ENCODE data around the gene YKT6. TPM values are rescaled to one million over a fixed set of nuclear protein-coding genes. Genes with fewer than 3 reads are reported as not detected.

Gene YKT6
- total RNA-seq, 1 experiment from 2014 or later: 107 TPM

- CTCF ChIA-PET: interaction anchor here (0.7 kb wide), 1 partner anchor 318 kb away, joined by 3 read pairs; no protein-coding TSS in a partner anchor
- H3K9me3 Mint-ChIP-seq (ENCODE audit: unreplicated experiment): no peaks in the 10 kb centered on the region
- intact Hi-C loops (cut with micrococcal nuclease): no loop called here
Observed at GRCh38 chr7:44246396-44247113, 45.8 kb downstream of the YKT6 start.

GRCh38 chr7:44247868-44248651 is 47.3 kb downstream of the YKT6 start:
- H3K9me3 Mint-ChIP-seq (ENCODE audit: unreplicated experiment): no peaks in the 10 kb centered on the region
- ChIA-PET CTCF (interaction anchor here (0.6 to 1.1 kb wide), 2 partner anchors 31 to 267 kb away, joined by 3 read pairs; no protein-coding TSS in a partner anchor), POLR2A (no interaction called here)
- H3K27me3 Mint-ChIP-seq (ENCODE audit: insufficient read depth, unreplicated experiment): no peaks in the 10 kb centered on the region
- no peak for TF ChIP-seq CTCF (IDR thresholded peaks at IDR 0.05; ENCODE audit: unreplicated experiment)
- no peaks in the 10 kb centered on the region for H3K36me3 Mint-ChIP-seq (ENCODE audit: insufficient read depth, unreplicated experiment)
- H3K27ac Mint-ChIP-seq (ENCODE audit: low read depth, unreplicated experiment): no peak overlapping the region
- DNase-seq (ENCODE audit: unreplicated experiment): no peak
- no peaks in the 10 kb centered on the region for H3K4me1 Mint-ChIP-seq (ENCODE audit: insufficient read depth, unreplicated experiment)
- no TSS peak for BruUV-seq (replicated peaks)
- intact Hi-C loops (cut with micrococcal nuclease): no loop called here
- no peak overlapping the region for H3K4me3 Mint-ChIP-seq (ENCODE audit: unreplicated experiment)

More at GRCh38 chr7:44246396-44247113, 45.8 kb downstream of the YKT6 start:
- TF ChIP-seq CTCF (IDR thresholded peaks at IDR 0.05; ENCODE audit: unreplicated experiment): no peak
- DNase-seq (ENCODE audit: unreplicated experiment): no peak
- BruUV-seq (replicated peaks): no TSS peak
- H3K4me1 Mint-ChIP-seq (ENCODE audit: insufficient read depth, unreplicated experiment): no peaks in the 10 kb centered on the region
- POLR2A ChIA-PET: no interaction called here
- H3K27ac Mint-ChIP-seq (ENCODE audit: low read depth, unreplicated experiment): no peak overlapping the region
- H3K4me3 Mint-ChIP-seq (ENCODE audit: unreplicated experiment): no peak overlapping the region
- H3K36me3 Mint-ChIP-seq (ENCODE audit: insufficient read depth, unreplicated experiment): no peaks in the 10 kb centered on the region
- no peaks in the 10 kb centered on the region for H3K27me3 Mint-ChIP-seq (ENCODE audit: insufficient read depth, unreplicated experiment)

GRCh38 chr7:44249639-44250234 is 49.0 kb downstream of the YKT6 start:
- Mint-ChIP-seq H3K4me1 (ENCODE audit: insufficient read depth, unreplicated experiment) (no peaks in the 10 kb centered on the region), H3K27ac (ENCODE audit: low read depth, unreplicated experiment) (no peak overlapping the region), H3K27me3 (ENCODE audit: insufficient read depth, unreplicated experiment) (no peaks in the 10 kb centered on the region), H3K36me3 (ENCODE audit: insufficient read depth, unreplicated experiment) (no peaks in the 10 kb centered on the region), H3K9me3 (ENCODE audit: unreplicated experiment) (no peaks in the 10 kb centered on the region), H3K4me3 (ENCODE audit: unreplicated experiment) (no peak overlapping the region)
- CTCF ChIA-PET: interaction anchor here (1.3 kb wide), 1 partner anchor 8 kb away, joined by 5 read pairs; no protein-coding TSS in a partner anchor
- no TSS peak for BruUV-seq (replicated peaks)
- intact Hi-C loops (cut with micrococcal nuclease): no loop called here
- no peak for TF ChIP-seq CTCF (IDR thresholded peaks at IDR 0.05; ENCODE audit: unreplicated experiment)
- POLR2A ChIA-PET: no interaction called here
- DNase-seq (ENCODE audit: unreplicated experiment): no peak

- intact Hi-C loops (cut with micrococcal nuclease): no loop called here
- ChIA-PET POLR2A (no interaction called here), CTCF (interaction anchor here (2.4 kb wide), 1 partner anchor 10 kb away, joined by 17 read pairs; no protein-coding TSS in a partner anchor)
- no peaks in the 10 kb centered on the region for H3K4me1 Mint-ChIP-seq (ENCODE audit: insufficient read depth, unreplicated experiment)
- H3K9me3 Mint-ChIP-seq (ENCODE audit: unreplicated experiment): no peaks in the 10 kb centered on the region
- no TSS peak for BruUV-seq (replicated peaks)
- no peak for DNase-seq (ENCODE audit: unreplicated experiment)
- no peaks in the 10 kb centered on the region for H3K36me3 Mint-ChIP-seq (ENCODE audit: insufficient read depth, unreplicated experiment)
- no peak overlapping the region for H3K27ac Mint-ChIP-seq (ENCODE audit: low read depth, unreplicated experiment)
- TF ChIP-seq CTCF (IDR thresholded peaks at IDR 0.05; ENCODE audit: unreplicated experiment): no peak
- no peaks in the 10 kb centered on the region for H3K27me3 Mint-ChIP-seq (ENCODE audit: insufficient read depth, unreplicated experiment)
- H3K4me3 Mint-ChIP-seq (ENCODE audit: unreplicated experiment): no peak overlapping the region
Observed at GRCh38 chr7:44251269-44251668, 50.5 kb downstream of the YKT6 start.

All from MCF 10A (cell line).